ENCODE data around the gene CD163L1.

The CD163L1 gene

GRCh38 chr12:7404275-7404674, 39.7 kb downstream of the CD163L1 start:
- H3K4me3 ChIP-seq (ENCODE audit: low read depth, low read length), result no peak overlapping the region
- TF ChIP-seq CTCF (IDR thresholded peaks at IDR 0.05; ENCODE audit: low read depth, low read length), result no peak

GRCh38 chr12:7403466-7403865, 40.5 kb downstream of the CD163L1 start:
- H3K4me3 ChIP-seq (ENCODE audit: low read depth, low read length), result no peak overlapping the region
- no peak for TF ChIP-seq CTCF (IDR thresholded peaks at IDR 0.05; ENCODE audit: low read depth, low read length)

GRCh38 chr12:7399089-7399488, 44.9 kb downstream of the CD163L1 start:
- no peak for TF ChIP-seq CTCF (IDR thresholded peaks at IDR 0.05; ENCODE audit: low read depth, low read length)
- no peak overlapping the region for H3K4me3 ChIP-seq (ENCODE audit: low read depth, low read length)

GRCh38 chr12:7396418-7396817, 47.5 kb downstream of the CD163L1 start:
- H3K4me3 ChIP-seq (ENCODE audit: low read depth, low read length), result no peak overlapping the region
- TF ChIP-seq CTCF (IDR thresholded peaks at IDR 0.05; ENCODE audit: low read depth, low read length), result no peak

GRCh38 chr12:7395950-7396349, 48.0 kb downstream of the CD163L1 start:
- no peak overlapping the region for H3K4me3 ChIP-seq (ENCODE audit: low read depth, low read length)
- TF ChIP-seq CTCF (IDR thresholded peaks at IDR 0.05; ENCODE audit: low read depth, low read length), result no peak

GRCh38 chr12:7387289-7387688, 56.7 kb downstream of the CD163L1 start:
- TF ChIP-seq CTCF (IDR thresholded peaks at IDR 0.05; ENCODE audit: low read depth, low read length), result no peak
- no peak overlapping the region for H3K4me3 ChIP-seq (ENCODE audit: low read depth, low read length)

GRCh38 chr12:7383157-7383556, 60.8 kb downstream of the CD163L1 start:
- no peak for TF ChIP-seq CTCF (IDR thresholded peaks at IDR 0.05; ENCODE audit: low read depth, low read length)
- no peak overlapping the region for H3K4me3 ChIP-seq (ENCODE audit: low read depth, low read length)
